Retinal pigment epithelial cell (primary cell): ENCODE measurements around the gene PID1.
A peak's percentile ranks its signal among the peaks of the same experiment; 100 is the strongest.

Experiments used
- DNase-seq: peaks from one replicate; pipeline ENCODE4 v3.0.0-alpha.2; 2010; ENCODE audit warnings: low read depth
- H3K4me3 ChIP-seq: 2 replicates; pipeline ENCODE4 v1.5.1; 2011; ENCODE audit warnings: mild to moderate bottlenecking, low read length, control low read depth, moderate library complexity
- TF ChIP-seq, protein P1 (sequence below): conservative IDR thresholded peaks from 2 replicates; pipeline ENCODE4 v1.5.1; 2011; ENCODE audit warnings: low read depth, low read length, control low read depth, inconsistent platforms

The PID1 gene

DNA sequence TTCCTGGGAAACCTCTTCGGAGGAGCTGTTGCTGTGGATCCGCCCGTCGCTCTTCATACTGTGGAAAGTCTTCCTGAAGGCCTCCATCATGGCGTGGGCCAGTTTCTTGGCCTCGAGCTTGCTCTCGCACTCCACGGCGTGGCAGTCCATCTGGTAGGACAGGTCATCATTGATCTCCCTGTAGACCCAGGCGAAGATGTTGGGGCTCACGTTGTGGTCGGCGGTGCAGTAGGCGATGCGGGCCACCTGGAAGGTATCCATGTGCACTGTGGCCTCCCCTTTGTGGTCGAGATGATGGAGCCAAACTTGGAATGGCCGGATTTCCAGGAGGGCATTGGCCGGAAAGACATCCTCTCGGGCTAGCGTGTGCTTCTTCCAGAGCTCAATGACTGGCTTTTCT lies 245.4 kb downstream of the PID1 start:
- TF ChIP-seq, protein P1, sequence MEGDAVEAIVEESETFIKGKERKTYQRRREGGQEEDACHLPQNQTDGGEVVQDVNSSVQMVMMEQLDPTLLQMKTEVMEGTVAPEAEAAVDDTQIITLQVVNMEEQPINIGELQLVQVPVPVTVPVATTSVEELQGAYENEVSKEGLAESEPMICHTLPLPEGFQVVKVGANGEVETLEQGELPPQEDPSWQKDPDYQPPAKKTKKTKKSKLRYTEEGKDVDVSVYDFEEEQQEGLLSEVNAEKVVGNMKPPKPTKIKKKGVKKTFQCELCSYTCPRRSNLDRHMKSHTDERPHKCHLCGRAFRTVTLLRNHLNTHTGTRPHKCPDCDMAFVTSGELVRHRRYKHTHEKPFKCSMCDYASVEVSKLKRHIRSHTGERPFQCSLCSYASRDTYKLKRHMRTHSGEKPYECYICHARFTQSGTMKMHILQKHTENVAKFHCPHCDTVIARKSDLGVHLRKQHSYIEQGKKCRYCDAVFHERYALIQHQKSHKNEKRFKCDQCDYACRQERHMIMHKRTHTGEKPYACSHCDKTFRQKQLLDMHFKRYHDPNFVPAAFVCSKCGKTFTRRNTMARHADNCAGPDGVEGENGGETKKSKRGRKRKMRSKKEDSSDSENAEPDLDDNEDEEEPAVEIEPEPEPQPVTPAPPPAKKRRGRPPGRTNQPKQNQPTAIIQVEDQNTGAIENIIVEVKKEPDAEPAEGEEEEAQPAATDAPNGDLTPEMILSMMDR, result no peak
- no peak for DNase-seq
- no peak overlapping the region for H3K4me3 ChIP-seq

DNA sequence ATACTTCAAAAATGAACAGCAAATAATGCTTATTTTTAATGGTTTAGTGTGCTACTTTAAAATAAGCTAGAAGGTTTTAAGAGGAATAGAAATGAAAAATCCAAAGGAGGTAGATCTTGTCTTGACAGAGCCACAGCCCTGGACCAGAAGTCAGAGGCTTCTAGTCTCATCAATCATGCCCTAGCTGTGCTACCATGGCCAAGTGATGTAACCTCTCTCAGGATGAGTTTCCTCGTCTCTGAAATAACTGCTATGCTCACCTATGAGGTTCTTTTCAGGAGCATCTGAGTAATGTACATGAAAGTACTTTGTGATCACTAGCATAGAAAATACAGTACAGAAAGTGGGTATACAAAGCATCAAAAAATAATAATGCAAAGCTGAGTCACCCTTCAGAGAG lies 248.4 kb downstream of the PID1 start:
- DNase-seq, result no peak
- H3K4me3 ChIP-seq, result no peak overlapping the region
- TF ChIP-seq, protein P1, result no peak

DNA sequence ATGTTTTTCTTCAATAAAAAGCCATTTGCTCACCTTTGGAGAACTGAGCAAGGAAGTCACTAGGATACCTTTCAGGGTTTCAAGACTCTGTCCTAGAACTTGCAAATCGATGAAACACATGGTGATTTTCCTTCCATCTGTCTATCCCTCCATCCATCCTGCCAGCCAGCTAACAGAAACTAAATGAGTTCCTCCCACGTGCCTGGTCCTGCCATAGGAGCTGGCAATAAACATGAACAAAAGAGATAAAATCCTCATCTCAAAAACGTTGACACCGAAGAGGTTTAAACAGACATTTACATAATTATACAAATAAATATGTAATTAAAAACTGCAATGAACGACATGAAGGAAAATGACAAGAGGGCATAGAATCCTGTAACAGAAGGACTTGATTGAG lies 249.0 kb downstream of the PID1 start:
- no peak overlapping the region for H3K4me3 ChIP-seq
- no peak for DNase-seq
- TF ChIP-seq, protein P1, result no peak

DNA sequence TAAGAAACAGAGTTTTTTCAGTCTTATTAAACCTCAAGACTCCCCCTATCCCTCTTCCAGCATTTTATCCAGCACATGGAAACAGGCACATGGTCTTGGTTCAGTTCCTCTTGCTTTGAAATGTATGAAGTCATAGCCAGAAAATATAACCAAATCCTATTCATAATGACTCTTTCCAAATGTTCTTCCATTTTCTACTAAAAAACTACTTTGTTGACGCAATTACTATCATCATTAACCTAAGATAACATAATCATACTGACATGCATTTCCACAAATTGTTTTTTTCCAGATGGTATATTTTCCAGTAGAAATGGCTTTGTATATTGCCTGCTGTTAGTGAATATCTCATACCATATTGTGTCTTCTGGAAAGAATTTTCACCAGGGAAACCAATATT lies 261.3 kb downstream of the PID1 start:
- DNase-seq, result no peak
- H3K4me3 ChIP-seq, result no peak overlapping the region
- TF ChIP-seq, protein P1, result no peak

DNA sequence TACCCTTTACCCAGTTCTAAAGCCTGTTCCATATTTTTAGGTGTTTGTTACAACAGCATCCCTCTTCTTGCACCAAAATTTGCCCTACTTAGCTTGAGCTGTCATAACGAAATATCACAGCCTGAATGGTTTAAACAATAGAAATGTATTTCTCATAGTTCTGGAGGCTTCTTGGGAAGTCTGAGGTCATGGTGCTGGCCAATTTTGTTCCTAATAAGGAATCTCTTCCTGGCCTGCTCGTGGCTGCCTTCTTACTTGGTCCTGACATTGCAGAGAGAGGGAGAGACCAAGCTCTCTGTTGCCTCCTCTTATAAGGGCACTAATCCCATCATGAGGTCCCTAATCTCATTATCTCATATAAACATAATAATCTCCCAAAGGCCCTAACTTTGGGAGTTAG lies 267.8 kb downstream of the PID1 start:
- peak; percentile 1 for DNase-seq
- TF ChIP-seq, protein P1, result no peak
- no peak overlapping the region for H3K4me3 ChIP-seq

DNA sequence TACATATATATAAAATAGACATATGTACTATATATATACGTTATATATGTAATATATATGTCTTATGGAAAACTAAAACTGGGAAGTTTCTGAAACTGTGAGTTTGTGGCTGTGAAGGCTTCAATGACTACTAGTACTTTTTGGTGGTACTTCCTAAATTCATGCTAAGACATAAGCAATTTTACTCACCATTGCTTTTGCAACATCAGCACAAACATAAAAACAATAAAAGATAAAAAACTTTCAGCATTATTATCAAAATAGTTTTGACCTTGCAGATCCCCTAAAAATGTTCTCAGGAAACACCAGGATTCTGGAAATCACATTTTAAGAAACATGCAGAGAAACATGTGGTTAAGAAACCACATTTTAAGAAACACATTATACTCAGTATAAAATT lies 269.9 kb downstream of the PID1 start:
- no peak for DNase-seq
- H3K4me3 ChIP-seq, result no peak overlapping the region
- TF ChIP-seq, protein P1, result no peak

DNA sequence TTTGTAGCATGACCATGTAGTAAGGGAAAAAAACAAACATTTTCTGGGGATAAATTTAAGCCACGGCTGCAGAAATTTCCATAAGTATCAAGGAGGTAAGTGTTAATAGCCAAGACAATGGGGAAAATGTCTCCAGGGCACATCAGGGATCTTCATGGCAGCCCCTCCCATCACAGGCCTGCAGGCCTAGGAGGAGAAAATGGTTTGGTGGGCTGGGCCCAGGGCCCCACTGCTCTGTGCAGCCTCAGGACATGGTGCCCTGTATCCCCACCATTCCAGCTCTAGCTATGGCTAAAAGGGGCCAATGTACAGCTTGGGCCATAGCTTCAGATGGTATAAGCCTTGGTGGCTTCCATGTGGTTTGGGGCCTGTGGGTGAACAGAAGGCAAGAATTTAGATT lies 271.8 kb downstream of the PID1 start:
- TF ChIP-seq, protein P1, result no peak
- no peak overlapping the region for H3K4me3 ChIP-seq
- no peak for DNase-seq
